Caco-2 (cell line): ENCODE results near the gene CDK19. TPM values are rescaled to one million over a fixed set of nuclear protein-coding genes. Genes with fewer than 3 reads are reported as not detected.

Experiments used
- BruUV-seq: library from RNA; stranded (reverse); fragments of 400-500 nt; replicated peaks from 2 replicates; lab custom pipeline; 2021; lab: Mats Ljungman, UMichigan
- CTCF ChIA-PET: fragments of 300-600 bp; sonication (Branson Sonifier 250); formaldehyde crosslinking; loops from one replicate; lab custom pipeline; 2022; ENCODE audit warnings: antibody characterized with exemption; lab: Charles Lee
- POLR2A ChIA-PET: fragments of 300-600 bp; sonication (Branson Sonifier 250); formaldehyde crosslinking; loops from one replicate; lab custom pipeline; 2022; ENCODE audit warnings: antibody characterized with exemption; lab: Charles Lee
- DNase-seq, 2 experiments: peaks; one replicate each; pipeline versions ENCODE4 v3.0.0 to v3.0.0-alpha.2; 2020 to 2022
- H3K27me3 ChIP-seq: replicated peaks from 2 replicates; pipeline ENCODE4 v1.6.0; 2011; ENCODE audit warnings: low read length; ENCODE audit not compliant: control insufficient read depth, insufficient read depth
- H3K36me3 ChIP-seq: 2 replicates; pipeline ENCODE4 v1.5.1; 2011; ENCODE audit warnings: low read length; ENCODE audit not compliant: control insufficient read depth, insufficient read depth
- H3K4me1 ChIP-seq: fragments of 250-450 bp; sonication (Bioruptor Pico); 2 replicates; pipeline ENCODE4 v1.5.1; 2020; ENCODE audit warnings: mild to moderate bottlenecking
- H3K4me3 ChIP-seq: 2 replicates; pipeline ENCODE4 v1.5.1; 2011; ENCODE audit warnings: low read depth, mild to moderate bottlenecking, control low read depth, low read length
- H3K9me3 ChIP-seq: fragments of 250-450 bp; sonication (Bioruptor Pico); 2 replicates; pipeline ENCODE4 v1.5.1; 2020; ENCODE audit warnings: mild to moderate bottlenecking, moderate library complexity
- H3K27ac Mint-ChIP-seq: one replicate; pipeline ENCODE4 v1.8.0; 2022; ENCODE audit warnings: mixed read lengths; ENCODE audit not compliant: unreplicated experiment
- H3K27me3 Mint-ChIP-seq: one replicate; pipeline ENCODE4 v1.8.0; 2022; ENCODE audit warnings: mixed read lengths; ENCODE audit not compliant: insufficient read depth, unreplicated experiment
- H3K36me3 Mint-ChIP-seq: one replicate; pipeline ENCODE4 v1.8.0; 2022; ENCODE audit warnings: mild to moderate bottlenecking, mixed read lengths; ENCODE audit not compliant: insufficient read depth, unreplicated experiment
- H3K4me1 Mint-ChIP-seq: one replicate; pipeline ENCODE4 v1.8.0; 2022; ENCODE audit warnings: low read depth, mixed read lengths; ENCODE audit not compliant: unreplicated experiment
- H3K4me3 Mint-ChIP-seq: one replicate; pipeline ENCODE4 v1.8.0; 2022; ENCODE audit warnings: mild to moderate bottlenecking, moderate library complexity, mixed read lengths; ENCODE audit not compliant: unreplicated experiment
- H3K9me3 Mint-ChIP-seq: one replicate; pipeline ENCODE4 v1.8.0; 2022; ENCODE audit warnings: mixed read lengths; ENCODE audit not compliant: unreplicated experiment
- CTCF ChIP-seq, 2 experiments: fragments of 200-600 bp in 1 of 2; IDR thresholded peaks; 1 replicate in 1 of 2; 2 replicates in 1 of 2; pipeline versions ENCODE4 v1.5.1 to v1.8.0; 2011 to 2022; ENCODE audit warnings: antibody characterized with exemption in 1 of 2, control low read depth in 1 of 2, inconsistent platforms in 1 of 2, low read depth in 1 of 2, low read length in 1 of 2, mild to moderate bottlenecking in 1 of 2, moderate library complexity in 1 of 2; ENCODE audit not compliant: insufficient read depth in 1 of 2, severe bottlenecking in 1 of 2, unreplicated experiment in 1 of 2
- intact Hi-C: fragments of 100-400 bp; cut with micrococcal nuclease; formaldehyde crosslinking; loops from one replicate; pipeline ENCODE4 v1.10.0; 2022; ENCODE audit not compliant: unreplicated experiment
- total RNA-seq: library from RNA; stranded (reverse); gene quantifications from 2 replicates; pipeline ENCODE4 v1.2.3, GENCODE V29; 2022

CDK19 gene
- total RNA-seq, 1 experiment from 2014 or later = 24.6 TPM

- no peaks in the 10 kb centered on the region for H3K4me1 Mint-ChIP-seq
- H3K4me1 ChIP-seq = no peaks in the 10 kb centered on the region
- BruUV-seq = no TSS peak
- H3K9me3 Mint-ChIP-seq = no peaks in the 10 kb centered on the region
- ChIA-PET POLR2A (no interaction called here), CTCF (no interaction called here)
- no peak for TF ChIP-seq CTCF (IDR thresholded peaks at IDR 0.05; ENCODE audit: insufficient read depth in 1 of 2, low read depth in 1 of 2, low read length in 1 of 2, severe bottlenecking in 1 of 2, unreplicated experiment in 1 of 2)
- H3K27me3 Mint-ChIP-seq = no peaks in the 10 kb centered on the region
- no peak overlapping the region for H3K27ac Mint-ChIP-seq
- H3K27me3 ChIP-seq = no peaks in the 10 kb centered on the region
- no peak overlapping the region for H3K4me3 ChIP-seq
- no peaks in the 10 kb centered on the region for H3K9me3 ChIP-seq
- DNase-seq = no peak
- intact Hi-C loops = no loop called here
- no peak overlapping the region for H3K4me3 Mint-ChIP-seq
- H3K36me3 Mint-ChIP-seq = peaks cover 5% of the 10 kb centered on the region
- no peaks in the 10 kb centered on the region; the same call in 1 of the 2 replicates for H3K36me3 ChIP-seq
These were observed 201.2 kb downstream of the CDK19 start for GRCh38 chr6:110614106-110614505.

- intact Hi-C loops = no loop called here
- H3K9me3 Mint-ChIP-seq = no peaks in the 10 kb centered on the region
- TF ChIP-seq CTCF (IDR thresholded peaks at IDR 0.05; ENCODE audit: insufficient read depth in 1 of 2, low read depth in 1 of 2, low read length in 1 of 2, severe bottlenecking in 1 of 2, unreplicated experiment in 1 of 2) = no peak
- no peaks in the 10 kb centered on the region for H3K27me3 Mint-ChIP-seq
- no peak overlapping the region for H3K27ac Mint-ChIP-seq
- ChIA-PET POLR2A (no interaction called here), CTCF (no interaction called here)
- Histone ChIP-seq H3K36me3 (no peaks in the 10 kb centered on the region; the same call in 1 of the 2 replicates), H3K4me3 (no peak overlapping the region), H3K27me3 (no peaks in the 10 kb centered on the region), H3K4me1 (no peaks in the 10 kb centered on the region), H3K9me3 (no peaks in the 10 kb centered on the region)
- peaks cover 5% of the 10 kb centered on the region for H3K36me3 Mint-ChIP-seq
- H3K4me3 Mint-ChIP-seq = no peak overlapping the region
- no peak for DNase-seq
- H3K4me1 Mint-ChIP-seq = no peaks in the 10 kb centered on the region
- no TSS peak for BruUV-seq
These were observed 201.9 kb downstream of the CDK19 start for GRCh38 chr6:110613356-110613755.

GRCh38 chr6:110612298-110612697 lies 203.0 kb downstream of the CDK19 start:
- Mint-ChIP-seq H3K36me3 (no peaks in the 10 kb centered on the region), H3K27me3 (no peaks in the 10 kb centered on the region), H3K27ac (no peak overlapping the region), H3K4me1 (no peaks in the 10 kb centered on the region), H3K9me3 (no peaks in the 10 kb centered on the region), H3K4me3 (no peak overlapping the region)
- Histone ChIP-seq H3K27me3 (no peaks in the 10 kb centered on the region), H3K4me1 (no peaks in the 10 kb centered on the region), H3K4me3 (no peak overlapping the region), H3K36me3 (no peaks in the 10 kb centered on the region; the same call in 1 of the 2 replicates), H3K9me3 (no peaks in the 10 kb centered on the region)
- intact Hi-C loops = no loop called here
- no peak for TF ChIP-seq CTCF (IDR thresholded peaks at IDR 0.05; ENCODE audit: insufficient read depth in 1 of 2, low read depth in 1 of 2, low read length in 1 of 2, severe bottlenecking in 1 of 2, unreplicated experiment in 1 of 2)
- BruUV-seq = no TSS peak
- ChIA-PET POLR2A (no interaction called here), CTCF (no interaction called here)
- no peak for DNase-seq
